Astrocyte of the spinal cord (primary cell): ENCODE measurements around the gene NELL2.

ENCODE experiments used
- DNase-seq: peaks from one replicate; pipeline ENCODE4 v3.0.0; 2011; ENCODE audit warnings: low read depth, low spot score
- H3K4me3 ChIP-seq: 2 replicates; pipeline ENCODE4 v1.5.1; 2011; ENCODE audit warnings: low read depth, mild to moderate bottlenecking, low read length, moderate library complexity
- in situ Hi-C: cut with HindIII; loops from 2 replicates; pipeline ENCODE4 v1.10.0; 2017; ENCODE audit warnings: low sequenced_read_pairs
- TF ChIP-seq, protein P1 (sequence below): IDR thresholded peaks from 2 replicates; pipeline ENCODE4 v1.5.1; 2012; ENCODE audit warnings: low read depth, mild to moderate bottlenecking, low read length, inconsistent platforms

NELL2 gene

GRCh38 chr12:44889162-44889561, 13.0 kb upstream of the NELL2 start:
- H3K4me3 ChIP-seq: no peak overlapping the region
- TF ChIP-seq, protein P1, sequence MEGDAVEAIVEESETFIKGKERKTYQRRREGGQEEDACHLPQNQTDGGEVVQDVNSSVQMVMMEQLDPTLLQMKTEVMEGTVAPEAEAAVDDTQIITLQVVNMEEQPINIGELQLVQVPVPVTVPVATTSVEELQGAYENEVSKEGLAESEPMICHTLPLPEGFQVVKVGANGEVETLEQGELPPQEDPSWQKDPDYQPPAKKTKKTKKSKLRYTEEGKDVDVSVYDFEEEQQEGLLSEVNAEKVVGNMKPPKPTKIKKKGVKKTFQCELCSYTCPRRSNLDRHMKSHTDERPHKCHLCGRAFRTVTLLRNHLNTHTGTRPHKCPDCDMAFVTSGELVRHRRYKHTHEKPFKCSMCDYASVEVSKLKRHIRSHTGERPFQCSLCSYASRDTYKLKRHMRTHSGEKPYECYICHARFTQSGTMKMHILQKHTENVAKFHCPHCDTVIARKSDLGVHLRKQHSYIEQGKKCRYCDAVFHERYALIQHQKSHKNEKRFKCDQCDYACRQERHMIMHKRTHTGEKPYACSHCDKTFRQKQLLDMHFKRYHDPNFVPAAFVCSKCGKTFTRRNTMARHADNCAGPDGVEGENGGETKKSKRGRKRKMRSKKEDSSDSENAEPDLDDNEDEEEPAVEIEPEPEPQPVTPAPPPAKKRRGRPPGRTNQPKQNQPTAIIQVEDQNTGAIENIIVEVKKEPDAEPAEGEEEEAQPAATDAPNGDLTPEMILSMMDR: no peak
- no peak for DNase-seq
- in situ Hi-C loops: no loop called here

DNA sequence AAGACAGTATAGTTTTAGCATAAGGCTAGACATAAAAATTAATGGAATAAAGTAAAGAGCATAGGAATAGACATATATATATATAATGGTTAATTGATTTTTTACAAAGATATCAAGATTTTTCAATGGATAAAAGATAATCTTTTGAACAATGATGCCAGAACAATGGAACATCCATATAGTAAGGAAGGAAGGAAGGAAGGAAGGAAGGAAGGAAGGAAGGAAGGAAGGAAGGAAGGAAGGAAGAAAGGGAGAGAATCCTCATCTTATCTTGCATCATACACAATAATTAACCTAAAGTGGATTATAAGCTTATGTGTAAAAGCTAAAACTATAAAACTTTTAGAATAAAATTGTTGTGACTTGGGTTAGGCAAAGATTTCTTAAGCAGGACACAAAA, 9.8 kb upstream of the NELL2 start:
- no peak for DNase-seq
- TF ChIP-seq, protein P1: no peak
- in situ Hi-C loops: no loop called here
- no peak overlapping the region for H3K4me3 ChIP-seq

DNA sequence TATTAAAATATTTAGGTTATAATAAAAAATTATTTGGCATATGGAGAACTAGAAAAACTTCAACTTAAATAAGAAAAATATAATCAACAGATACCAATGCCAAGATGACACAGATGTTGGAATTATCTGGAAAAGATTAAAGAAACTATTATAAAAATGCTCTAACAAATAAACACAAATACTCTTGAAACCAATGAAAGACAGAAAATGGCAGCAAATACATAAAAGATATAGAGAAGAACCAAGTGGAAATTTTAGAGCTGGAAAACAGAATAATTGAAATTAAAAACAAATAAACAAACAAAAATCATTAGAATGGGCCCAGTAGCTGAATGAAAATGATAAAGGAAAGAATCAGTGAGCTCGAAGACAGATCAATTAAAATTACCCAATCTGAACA, 5.1 kb upstream of the NELL2 start:
- H3K4me3 ChIP-seq: no peak overlapping the region
- DNase-seq: no peak
- in situ Hi-C loops: no loop called here
- TF ChIP-seq, protein P1: no peak

DNA sequence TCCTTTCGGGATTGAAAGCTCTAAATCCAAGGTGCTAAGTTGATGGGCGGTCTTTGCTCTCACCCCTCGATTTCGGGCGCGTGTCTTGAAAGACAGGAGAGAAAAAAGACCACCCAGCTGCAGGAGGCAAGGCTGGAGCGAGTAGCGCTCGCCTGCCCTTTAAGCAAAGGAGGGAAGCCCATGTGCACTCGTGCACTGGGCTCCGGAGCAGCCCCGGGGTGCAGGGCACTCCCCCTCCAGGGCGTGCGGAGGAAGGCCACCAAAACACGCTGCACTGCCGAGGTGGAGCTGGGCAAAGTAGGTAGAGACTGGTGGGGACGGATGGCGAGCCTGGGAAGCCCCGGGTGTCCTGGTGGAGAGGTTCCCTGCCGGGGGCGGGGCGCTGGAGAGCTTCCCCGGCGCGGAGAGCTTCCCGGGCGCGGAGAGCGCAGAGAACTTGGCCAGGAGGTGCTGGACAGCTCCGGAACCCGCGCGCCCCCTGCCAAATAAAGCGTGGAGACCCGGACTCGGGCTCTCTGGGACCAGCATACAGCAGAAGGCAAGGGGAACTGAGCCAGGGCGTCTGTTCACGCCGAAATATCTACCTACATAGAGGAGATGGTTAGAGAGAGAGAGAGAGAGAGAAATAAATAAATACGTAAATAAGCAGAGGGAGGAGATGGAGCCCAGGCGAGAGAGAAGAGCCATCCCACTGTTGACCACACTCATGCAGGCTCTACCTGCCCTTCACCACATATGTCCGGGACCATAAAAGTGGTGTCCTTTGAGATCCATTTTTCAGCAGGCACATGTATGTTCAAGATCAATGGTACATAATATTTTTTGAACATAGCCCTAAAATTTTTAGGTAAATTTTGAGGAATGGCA, 662 bp upstream of the NELL2 start:
- H3K4me3 ChIP-seq: peak overlapping the region; percentile 41
- peak; percentile 38 for DNase-seq
- TF ChIP-seq, protein P1: no peak
- in situ Hi-C loops: no loop called here

- TF ChIP-seq, protein P1: no peak
- in situ Hi-C loops: no loop called here
- peak overlapping the region; percentile 41 for H3K4me3 ChIP-seq
- DNase-seq: no peak
These were observed 630 bp downstream of the NELL2 start for GRCh38 chr12:44875417-44875953.

DNA sequence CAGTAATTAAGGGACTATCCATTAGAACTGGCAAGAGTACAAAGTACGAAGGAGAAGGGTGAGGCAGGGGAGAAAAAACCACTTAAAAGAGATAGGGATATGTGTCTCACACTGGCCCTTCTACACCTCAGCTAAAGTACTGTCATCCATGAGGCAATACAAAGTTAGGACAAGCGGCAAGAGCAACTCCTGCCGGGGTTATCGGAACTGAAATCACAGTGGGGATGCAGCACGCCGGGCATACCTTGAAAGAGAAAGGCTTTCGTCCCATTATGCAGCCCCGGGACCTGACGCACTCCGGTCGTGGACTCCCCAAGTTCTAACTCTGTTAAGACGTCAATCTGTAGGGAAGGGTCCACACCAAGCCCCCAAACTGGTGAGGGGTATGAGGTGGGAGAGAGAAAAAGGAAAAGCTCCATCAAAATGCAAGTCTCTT, 1.1 kb downstream of the NELL2 start:
- DNase-seq: no peak
- H3K4me3 ChIP-seq: no peak overlapping the region
- in situ Hi-C loops: no loop called here
- TF ChIP-seq, protein P1: no peak
